H1 (cell line): ENCODE measurements around the gene CEP120.

Source experiments
- CHD1 ChIP-seq: IDR thresholded peaks from 2 replicates; pipeline ENCODE4 v1.6.1; 2012; ENCODE audit warnings: low read depth, low read length, improper control_type of control experiment
- EP300 ChIP-seq, 2 experiments: IDR thresholded peaks; 1 replicate in 1 of 2; 2 replicates in 1 of 2; pipeline ENCODE4 v1.6.1; 2011 to 2012; ENCODE audit warnings: low read depth in 2 of 2, low read length in 2 of 2, mild to moderate bottlenecking in 2 of 2, borderline replicate concordance in 1 of 2, inconsistent platforms in 1 of 2, moderate library complexity in 1 of 2
- NRF1 ChIP-seq: IDR thresholded peaks from 2 replicates; pipeline ENCODE4 v1.6.1; 2011; ENCODE audit warnings: mild to moderate bottlenecking, low read depth, low read length, improper control_type of control experiment
- POLR2A ChIP-seq, 2 experiments: IDR thresholded peaks; 1 replicate in 1 of 2; 2 replicates in 1 of 2; pipeline ENCODE4 v1.6.1; 2011; ENCODE audit warnings: low read depth in 2 of 2, low read length in 2 of 2, mild to moderate bottlenecking in 2 of 2; ENCODE audit errors: control extremely low read depth in 1 of 2
- TCF12 ChIP-seq: IDR thresholded peaks from 2 replicates; pipeline ENCODE4 v1.6.1; 2011; ENCODE audit warnings: low read depth, mild to moderate bottlenecking, low read length
- TF ChIP-seq, protein P1 (sequence below), 3 experiments: IDR thresholded peaks; 1 replicate in 2 of 3; 2 replicates in 1 of 3; pipeline versions ENCODE4 v1.5.1 to v1.6.1; 2011; ENCODE audit warnings: low read length in 3 of 3, mild to moderate bottlenecking in 3 of 3, inconsistent platforms in 2 of 3, low read depth in 1 of 3, moderate library complexity in 1 of 3; ENCODE audit not compliant: insufficient read depth in 1 of 3; ENCODE audit errors: control extremely low read depth in 1 of 3

DNA sequence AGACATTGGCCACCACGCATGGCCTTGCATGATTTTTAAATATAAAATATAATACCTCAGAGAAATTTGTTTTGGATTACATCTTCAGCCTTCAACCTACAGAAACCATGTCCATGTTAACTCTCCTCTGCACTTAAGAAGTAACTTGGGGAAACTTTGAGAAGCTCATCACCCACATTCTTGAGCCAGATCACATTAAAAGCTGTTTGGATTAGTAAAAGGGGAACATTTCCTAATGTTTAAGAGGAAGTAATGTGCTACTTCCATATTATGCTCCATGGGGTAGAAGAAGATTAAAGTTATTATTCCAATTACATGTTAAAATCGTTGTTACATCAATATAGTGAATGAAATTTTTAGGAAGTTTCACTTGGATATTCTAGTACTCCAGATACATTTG, 10.4 kb upstream of the CEP120 start:
- TF ChIP-seq CHD1 (no peak), POLR2A (IDR thresholded peaks at IDR 0.05; ENCODE audit: control extremely low read depth in 1 of 2, low read depth in 2 of 2, low read length in 2 of 2) (no peak), EP300 (IDR thresholded peaks at IDR 0.05; ENCODE audit: borderline replicate concordance in 1 of 2, low read depth in 2 of 2, low read length in 2 of 2) (no peak), NRF1 (no peak), TCF12 (no peak)
- TF ChIP-seq, protein P1, sequence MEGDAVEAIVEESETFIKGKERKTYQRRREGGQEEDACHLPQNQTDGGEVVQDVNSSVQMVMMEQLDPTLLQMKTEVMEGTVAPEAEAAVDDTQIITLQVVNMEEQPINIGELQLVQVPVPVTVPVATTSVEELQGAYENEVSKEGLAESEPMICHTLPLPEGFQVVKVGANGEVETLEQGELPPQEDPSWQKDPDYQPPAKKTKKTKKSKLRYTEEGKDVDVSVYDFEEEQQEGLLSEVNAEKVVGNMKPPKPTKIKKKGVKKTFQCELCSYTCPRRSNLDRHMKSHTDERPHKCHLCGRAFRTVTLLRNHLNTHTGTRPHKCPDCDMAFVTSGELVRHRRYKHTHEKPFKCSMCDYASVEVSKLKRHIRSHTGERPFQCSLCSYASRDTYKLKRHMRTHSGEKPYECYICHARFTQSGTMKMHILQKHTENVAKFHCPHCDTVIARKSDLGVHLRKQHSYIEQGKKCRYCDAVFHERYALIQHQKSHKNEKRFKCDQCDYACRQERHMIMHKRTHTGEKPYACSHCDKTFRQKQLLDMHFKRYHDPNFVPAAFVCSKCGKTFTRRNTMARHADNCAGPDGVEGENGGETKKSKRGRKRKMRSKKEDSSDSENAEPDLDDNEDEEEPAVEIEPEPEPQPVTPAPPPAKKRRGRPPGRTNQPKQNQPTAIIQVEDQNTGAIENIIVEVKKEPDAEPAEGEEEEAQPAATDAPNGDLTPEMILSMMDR (IDR thresholded peaks at IDR 0.05; ENCODE audit: control extremely low read depth in 1 of 3, insufficient read depth in 1 of 3, low read depth in 1 of 3, low read length in 3 of 3) = no peak
